Loucy (cell line): Measurements from ENCODE around the gene CACNA1C.

ENCODE experiments used
- H2AFZ ChIP-seq: fragments of 200-600 bp; sonication (generic); 2 replicates; pipeline ENCODE4 v1.6.0; 2016; ENCODE audit warnings: antibody characterized with exemption, mild to moderate bottlenecking, low read length, moderate library complexity
- H3F3A ChIP-seq: fragments of 200-600 bp; 2 replicates; pipeline ENCODE4 v1.6.0; 2016; ENCODE audit warnings: antibody characterized with exemption, low read depth, mild to moderate bottlenecking
- H3K27me3 ChIP-seq: fragments of 200-600 bp; sonication (generic); 2 replicates; pipeline ENCODE4 v1.6.1; 2014; ENCODE audit warnings: low read length, mild to moderate bottlenecking; ENCODE audit not compliant: insufficient read depth, poor library complexity, severe bottlenecking
- H3K36me3 ChIP-seq: fragments of 200-600 bp; sonication (generic); 2 replicates; pipeline ENCODE4 v1.6.1; 2016; ENCODE audit warnings: low read length; ENCODE audit not compliant: insufficient read depth
- H3K4me1 ChIP-seq: fragments of 200-600 bp; sonication (generic); 2 replicates; pipeline ENCODE4 v1.5.1; 2014; ENCODE audit warnings: low read length, mild to moderate bottlenecking; ENCODE audit not compliant: insufficient read depth, poor library complexity, severe bottlenecking
- H3K4me2 ChIP-seq: fragments of 200-600 bp; sonication (generic); 2 replicates; pipeline ENCODE4 v1.6.0; 2014; ENCODE audit warnings: antibody characterized with exemption, low read length, low read depth, mild to moderate bottlenecking; ENCODE audit not compliant: poor library complexity, severe bottlenecking
- H3K4me3 ChIP-seq: fragments of 200-600 bp; sonication (generic); 2 replicates; pipeline ENCODE4 v1.5.1; 2014; ENCODE audit warnings: low read length, mild to moderate bottlenecking, mixed read lengths; ENCODE audit not compliant: poor library complexity, severe bottlenecking
- H3K79me2 ChIP-seq: fragments of 200-600 bp; sonication (generic); 2 replicates; pipeline ENCODE4 v1.6.1; 2014; ENCODE audit warnings: low read length; ENCODE audit not compliant: insufficient read depth
- H3K9ac ChIP-seq: fragments of 200-600 bp; sonication (generic); 2 replicates; pipeline ENCODE4 v1.6.0; 2014; ENCODE audit warnings: mild to moderate bottlenecking, low read depth, low read length, moderate library complexity; ENCODE audit not compliant: poor library complexity, severe bottlenecking
- H3K9me2 ChIP-seq: fragments of 200-600 bp; sonication (generic); replicated peaks from 2 replicates; pipeline ENCODE4 v1.6.1; 2016; ENCODE audit warnings: low read depth, low read length, mixed read lengths
- H3K9me3 ChIP-seq: fragments of 200-600 bp; sonication (generic); 2 replicates; pipeline ENCODE4 v1.6.1; 2014; ENCODE audit warnings: mild to moderate bottlenecking, antibody characterized with exemption, low read length, low read depth; ENCODE audit not compliant: insufficient read depth
- H4K20me1 ChIP-seq: fragments of 200-600 bp; sonication (generic); 2 replicates; pipeline ENCODE4 v1.6.0; 2014; ENCODE audit warnings: antibody characterized with exemption, low read length, mild to moderate bottlenecking; ENCODE audit not compliant: insufficient read depth, poor library complexity, severe bottlenecking
- CTCF ChIP-seq: fragments of 200-600 bp; sonication (generic); conservative IDR thresholded peaks from 2 replicates; pipeline ENCODE4 v1.5.1; 2014; ENCODE audit warnings: mild to moderate bottlenecking, antibody characterized with exemption, low read length
- EZH2phosphoT487 ChIP-seq: fragments of 200-600 bp; IDR thresholded peaks from 2 replicates; pipeline ENCODE4 v1.6.1; 2018; ENCODE audit warnings: antibody characterized with exemption, mild to moderate bottlenecking, moderate library complexity, borderline replicate concordance

The CACNA1C gene

GRCh38 chr12:2415568-2415944 lies 362.8 kb downstream of the CACNA1C start:
- no peak overlapping the region for H3K4me3 ChIP-seq
- no peak overlapping the region for H3K9ac ChIP-seq
- H2AFZ ChIP-seq = no peak overlapping the region
- no peaks in the 10 kb centered on the region for H3K36me3 ChIP-seq
- no peak for TF ChIP-seq EZH2phosphoT487
- TF ChIP-seq CTCF = no peak
- H3F3A ChIP-seq = no peaks in the 10 kb centered on the region
- H3K9me2 ChIP-seq = no peaks in the 10 kb centered on the region
- H3K4me2 ChIP-seq = no peak overlapping the region
- no peaks in the 10 kb centered on the region for H3K79me2 ChIP-seq
- H3K9me3 ChIP-seq = no peaks in the 10 kb centered on the region
- H3K27me3 ChIP-seq = no peaks in the 10 kb centered on the region
- no peaks in the 10 kb centered on the region for H3K4me1 ChIP-seq
- no peaks in the 10 kb centered on the region for H4K20me1 ChIP-seq

GRCh38 chr12:2416158-2416557 lies 363.4 kb downstream of the CACNA1C start:
- H3K9me3 ChIP-seq = no peaks in the 10 kb centered on the region
- H3K4me1 ChIP-seq = no peaks in the 10 kb centered on the region
- no peak overlapping the region for H2AFZ ChIP-seq
- H3K4me3 ChIP-seq = no peak overlapping the region
- no peaks in the 10 kb centered on the region for H4K20me1 ChIP-seq
- no peaks in the 10 kb centered on the region for H3K9me2 ChIP-seq
- H3K27me3 ChIP-seq = no peaks in the 10 kb centered on the region
- no peak overlapping the region for H3K9ac ChIP-seq
- H3K4me2 ChIP-seq = no peak overlapping the region
- H3K79me2 ChIP-seq = no peaks in the 10 kb centered on the region
- TF ChIP-seq EZH2phosphoT487 = no peak
- no peak for TF ChIP-seq CTCF
- no peaks in the 10 kb centered on the region for H3F3A ChIP-seq
- no peaks in the 10 kb centered on the region for H3K36me3 ChIP-seq

GRCh38 chr12:2417481-2418160 lies 364.8 kb downstream of the CACNA1C start:
- no peaks in the 10 kb centered on the region for H3K4me1 ChIP-seq
- H3K4me2 ChIP-seq = no peak overlapping the region
- H3K4me3 ChIP-seq = no peak overlapping the region
- TF ChIP-seq CTCF (no peak), EZH2phosphoT487 (no peak)
- H3K9me3 ChIP-seq = no peaks in the 10 kb centered on the region
- no peak overlapping the region for H3K9ac ChIP-seq
- no peaks in the 10 kb centered on the region for H3K79me2 ChIP-seq
- H4K20me1 ChIP-seq = no peaks in the 10 kb centered on the region
- H2AFZ ChIP-seq = no peak overlapping the region
- no peaks in the 10 kb centered on the region for H3K9me2 ChIP-seq
- no peaks in the 10 kb centered on the region for H3K36me3 ChIP-seq
- H3K27me3 ChIP-seq = no peaks in the 10 kb centered on the region
- H3F3A ChIP-seq = no peaks in the 10 kb centered on the region
